Stimulated activated naive B cell treated with anti-CD40 and anti-IgM and Interleukin-4, amounts not matched to agents 10 μg/mL and 1 μg/mL and 100 μg/mL, for 72 hours (primary cell): ENCODE data around the gene AOPEP.

Source experiments
- ATAC-seq, 2 donors: fragments of 150-1000 bp; cut with Tn5 transposase; replicated peaks; 2 replicates each; pipeline ENCODE4 v1.10.0; 2021; ENCODE audit warnings: moderate library complexity in 1 of 2
- DNase-seq: peaks from one replicate; pipeline ENCODE4 v3.0.0; 2021
- H3K27ac Mint-ChIP-seq: one replicate; pipeline ENCODE4 v1.8.0; 2022; ENCODE audit warnings: mild to moderate bottlenecking, mixed read lengths
- H3K27me3 Mint-ChIP-seq, 2 donors: one replicate each; pipeline ENCODE4 v1.8.0; 2022; ENCODE audit warnings: mixed read lengths in 2 of 2
- H3K36me3 Mint-ChIP-seq, 2 donors: one replicate each; pipeline ENCODE4 v1.8.0; 2022; ENCODE audit warnings: mixed read lengths in 2 of 2, mild to moderate bottlenecking in 1 of 2
- H3K4me1 Mint-ChIP-seq, 2 donors: one replicate each; pipeline ENCODE4 v1.8.0; 2022; ENCODE audit warnings: mixed read lengths in 2 of 2, mild to moderate bottlenecking in 1 of 2
- H3K4me3 Mint-ChIP-seq, 2 donors: one replicate each; pipeline ENCODE4 v1.8.0; 2022; ENCODE audit warnings: mild to moderate bottlenecking in 2 of 2, mixed read lengths in 2 of 2, moderate library complexity in 1 of 2
- H3K9me3 Mint-ChIP-seq, 2 donors: one replicate each; pipeline ENCODE4 v1.8.0; 2022; ENCODE audit warnings: mixed read lengths in 2 of 2, mild to moderate bottlenecking in 1 of 2

Gene AOPEP

GRCh38 chr9:94926431-94926800, 199.9 kb downstream of the AOPEP start:
- Mint-ChIP-seq H3K27ac (no peak overlapping the region), H3K9me3 (no peaks in the 10 kb centered on the region), H3K27me3 (no peaks in the 10 kb centered on the region), H3K36me3 (peaks cover 19 to 41% of the 10 kb centered on the region in 2 donors), H3K4me3 (no peak overlapping the region), H3K4me1 (peaks cover 0 to 4% of the 10 kb centered on the region in 2 donors)
- ATAC-seq (no peak), DNase-seq (no peak)

- Mint-ChIP-seq H3K36me3 (peaks cover 20 to 44% of the 10 kb centered on the region in 2 donors), H3K9me3 (no peaks in the 10 kb centered on the region), H3K4me3 (no peak overlapping the region), H3K27me3 (no peaks in the 10 kb centered on the region), H3K27ac (no peak overlapping the region), H3K4me1 (peaks cover 0 to 4% of the 10 kb centered on the region in 2 donors)
- DNase-seq, result no peak
- ATAC-seq, result no peak
These were observed 200.7 kb downstream of the AOPEP start for GRCh38 chr9:94927048-94927761.

GRCh38 chr9:94927762-94928670, 201.5 kb downstream of the AOPEP start:
- H3K27ac Mint-ChIP-seq, result no peak overlapping the region
- no peaks in the 10 kb centered on the region for H3K27me3 Mint-ChIP-seq
- H3K9me3 Mint-ChIP-seq, result no peaks in the 10 kb centered on the region

GRCh38 chr9:94928691-94929368, 202.3 kb downstream of the AOPEP start:
- peaks cover 20 to 45% of the 10 kb centered on the region in 2 donors for H3K36me3 Mint-ChIP-seq
- no peaks in the 10 kb centered on the region for H3K4me1 Mint-ChIP-seq
- no peak overlapping the region for H3K4me3 Mint-ChIP-seq
- H3K27me3 Mint-ChIP-seq, result no peaks in the 10 kb centered on the region
- no peak for ATAC-seq
- no peak overlapping the region for H3K27ac Mint-ChIP-seq
- no peaks in the 10 kb centered on the region for H3K9me3 Mint-ChIP-seq
- DNase-seq, result no peak

More at GRCh38 chr9:94927762-94928670, 201.5 kb downstream of the AOPEP start:
- no peak overlapping the region for H3K4me3 Mint-ChIP-seq
- no peaks in the 10 kb centered on the region for H3K4me1 Mint-ChIP-seq
- ATAC-seq, result no peak
- peaks cover 20 to 41% of the 10 kb centered on the region in 2 donors for H3K36me3 Mint-ChIP-seq
- DNase-seq, result no peak

- no peak overlapping the region for H3K4me3 Mint-ChIP-seq
- H3K36me3 Mint-ChIP-seq, result peaks cover 19 to 42% of the 10 kb centered on the region in 2 donors
- no peaks in the 10 kb centered on the region for H3K4me1 Mint-ChIP-seq
- ATAC-seq, result no peak
- no peaks in the 10 kb centered on the region for H3K9me3 Mint-ChIP-seq
- H3K27me3 Mint-ChIP-seq, result no peaks in the 10 kb centered on the region
- no peak for DNase-seq
- no peak overlapping the region for H3K27ac Mint-ChIP-seq
These were observed 202.9 kb downstream of the AOPEP start for GRCh38 chr9:94929369-94929756.

GRCh38 chr9:94931036-94931633, 204.6 kb downstream of the AOPEP start:
- H3K9me3 Mint-ChIP-seq, result no peaks in the 10 kb centered on the region
- peaks cover 16 to 44% of the 10 kb centered on the region in 2 donors for H3K36me3 Mint-ChIP-seq
- no peak overlapping the region for H3K27ac Mint-ChIP-seq
- ATAC-seq (no peak), DNase-seq (no peak)
- H3K4me1 Mint-ChIP-seq, result no peaks in the 10 kb centered on the region
- H3K27me3 Mint-ChIP-seq, result no peaks in the 10 kb centered on the region
- no peak overlapping the region for H3K4me3 Mint-ChIP-seq

- no peaks in the 10 kb centered on the region for H3K4me1 Mint-ChIP-seq
- DNase-seq (no peak), ATAC-seq (no peak)
- H3K4me3 Mint-ChIP-seq, result no peak overlapping the region
- H3K9me3 Mint-ChIP-seq, result no peaks in the 10 kb centered on the region
- no peaks in the 10 kb centered on the region for H3K27me3 Mint-ChIP-seq
- H3K27ac Mint-ChIP-seq, result no peak overlapping the region
- peaks cover 16 to 45% of the 10 kb centered on the region in 2 donors for H3K36me3 Mint-ChIP-seq
These were observed 205.2 kb downstream of the AOPEP start for GRCh38 chr9:94931740-94932139.

- peaks cover 10 to 43% of the 10 kb centered on the region in 2 donors for H3K36me3 Mint-ChIP-seq
- no peak overlapping the region for H3K27ac Mint-ChIP-seq
- no peak overlapping the region for H3K4me3 Mint-ChIP-seq
- DNase-seq (no peak), ATAC-seq (no peak)
- no peaks in the 10 kb centered on the region for H3K27me3 Mint-ChIP-seq
- H3K4me1 Mint-ChIP-seq, result peaks cover 5 to 6% of the 10 kb centered on the region in 2 donors
- no peaks in the 10 kb centered on the region for H3K9me3 Mint-ChIP-seq
These were observed 206.4 kb downstream of the AOPEP start for GRCh38 chr9:94932652-94933510.

- Mint-ChIP-seq H3K36me3 (peaks cover 11 to 47% of the 10 kb centered on the region in 2 donors), H3K27ac (no peak overlapping the region), H3K4me3 (no peak overlapping the region), H3K4me1 (peaks cover 6% of the 10 kb centered on the region in 2 donors), H3K27me3 (no peaks in the 10 kb centered on the region), H3K9me3 (peaks cover 0 to 4% of the 10 kb centered on the region in 2 donors)
- no peak for ATAC-seq
- no peak for DNase-seq
These were observed 207.0 kb downstream of the AOPEP start for GRCh38 chr9:94933511-94933828.

GRCh38 chr9:94934816-94935328, 208.4 kb downstream of the AOPEP start:
- ATAC-seq (no peak), DNase-seq (no peak)
- H3K27me3 Mint-ChIP-seq, result no peaks in the 10 kb centered on the region
- peaks cover 7 to 41% of the 10 kb centered on the region in 2 donors for H3K36me3 Mint-ChIP-seq
- H3K4me3 Mint-ChIP-seq, result no peak overlapping the region
- H3K27ac Mint-ChIP-seq, result no peak overlapping the region
- H3K9me3 Mint-ChIP-seq, result peaks cover 0 to 5% of the 10 kb centered on the region in 2 donors
- H3K4me1 Mint-ChIP-seq, result peaks cover 6% of the 10 kb centered on the region in 2 donors

GRCh38 chr9:94935396-94935795, 208.9 kb downstream of the AOPEP start:
- ATAC-seq (no peak), DNase-seq (no peak)
- Mint-ChIP-seq H3K36me3 (peaks cover 7 to 37% of the 10 kb centered on the region in 2 donors), H3K27ac (no peak overlapping the region), H3K4me3 (no peak overlapping the region), H3K4me1 (peaks cover 6% of the 10 kb centered on the region in 2 donors), H3K27me3 (no peaks in the 10 kb centered on the region), H3K9me3 (peaks cover 0 to 5% of the 10 kb centered on the region in 2 donors)

- no peaks in the 10 kb centered on the region for H3K27me3 Mint-ChIP-seq
- DNase-seq, result no peak
These were observed 209.9 kb downstream of the AOPEP start for GRCh38 chr9:94936419-94936818.

GRCh38 chr9:94937214-94937903, 210.9 kb downstream of the AOPEP start:
- Mint-ChIP-seq H3K9me3 (peaks cover 0 to 5% of the 10 kb centered on the region in 2 donors), H3K36me3 (peaks cover 6 to 40% of the 10 kb centered on the region in 2 donors), H3K4me1 (peaks cover 6 to 12% of the 10 kb centered on the region in 2 donors), H3K27ac (no peak overlapping the region), H3K4me3 (no peak overlapping the region), H3K27me3 (no peaks in the 10 kb centered on the region)
- no peak for ATAC-seq
- DNase-seq, result no peak

More at GRCh38 chr9:94936419-94936818, 209.9 kb downstream of the AOPEP start:
- no peak for ATAC-seq
- Mint-ChIP-seq H3K4me1 (peaks cover 6 to 11% of the 10 kb centered on the region in 2 donors), H3K4me3 (no peak overlapping the region), H3K36me3 (peaks cover 7 to 42% of the 10 kb centered on the region in 2 donors), H3K27ac (no peak overlapping the region), H3K9me3 (peaks cover 0 to 5% of the 10 kb centered on the region in 2 donors)
